WTC11 (cell line): ENCODE results near the gene RAB3D.

Source experiments
- CTCF ChIP-seq: fragments of 200-600 bp; IDR thresholded peaks from 2 replicates; pipeline ENCODE4 v1.8.0; 2022; ENCODE audit warnings: antibody characterized with exemption
- E2F4 ChIP-seq: sonication (generic); formaldehyde crosslinking; IDR thresholded peaks from 2 replicates; pipeline ENCODE4 v1.8.1; 2022; ENCODE audit warnings: low read depth, mild to moderate bottlenecking, moderate library complexity, missing genetic modification reagents, borderline replicate concordance
- NR1H2 ChIP-seq: sonication (generic); formaldehyde crosslinking; IDR thresholded peaks from 2 replicates; pipeline ENCODE4 v1.9.0; 2021; ENCODE audit warnings: mild to moderate bottlenecking, moderate library complexity, missing genetic modification reagents
- NR2C2 ChIP-seq: sonication (generic); formaldehyde crosslinking; IDR thresholded peaks from 2 replicates; pipeline ENCODE4 v1.8.0; 2022; ENCODE audit warnings: mild to moderate bottlenecking, missing genetic modification reagents
- TCF7 ChIP-seq: sonication (generic); formaldehyde crosslinking; IDR thresholded peaks from 2 replicates; pipeline ENCODE4 v1.8.0; 2022; ENCODE audit warnings: mild to moderate bottlenecking, low read depth, missing genetic modification reagents, moderate library complexity
- TP53 ChIP-seq: sonication (generic); formaldehyde crosslinking; IDR thresholded peaks from 2 replicates; pipeline ENCODE4 v1.8.1; 2023; ENCODE audit warnings: mild to moderate bottlenecking, missing genetic modification reagents
- TF ChIP-seq, protein P1 (sequence below): sonication (generic); formaldehyde crosslinking; IDR thresholded peaks from 2 replicates; pipeline ENCODE4 v1.8.0; 2023; ENCODE audit warnings: missing genetic modification reagents

- TF ChIP-seq TCF7 (CRISPR knock-in tag) (no peak), CTCF (no peak), NR1H2 (no peak), TP53 (CRISPR knock-in tag) (no peak), E2F4 (no peak), NR2C2 (CRISPR knock-in tag) (no peak)
- TF ChIP-seq, protein P1, sequence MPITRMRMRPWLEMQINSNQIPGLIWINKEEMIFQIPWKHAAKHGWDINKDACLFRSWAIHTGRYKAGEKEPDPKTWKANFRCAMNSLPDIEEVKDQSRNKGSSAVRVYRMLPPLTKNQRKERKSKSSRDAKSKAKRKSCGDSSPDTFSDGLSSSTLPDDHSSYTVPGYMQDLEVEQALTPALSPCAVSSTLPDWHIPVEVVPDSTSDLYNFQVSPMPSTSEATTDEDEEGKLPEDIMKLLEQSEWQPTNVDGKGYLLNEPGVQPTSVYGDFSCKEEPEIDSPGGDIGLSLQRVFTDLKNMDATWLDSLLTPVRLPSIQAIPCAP (CRISPR knock-in tag): no peak
Observed at GRCh38 chr19:11273296-11273695, 66.2 kb downstream of the RAB3D start.
